ENCODE results near the gene CRISPLD2.

CRISPLD2 gene

DNA sequence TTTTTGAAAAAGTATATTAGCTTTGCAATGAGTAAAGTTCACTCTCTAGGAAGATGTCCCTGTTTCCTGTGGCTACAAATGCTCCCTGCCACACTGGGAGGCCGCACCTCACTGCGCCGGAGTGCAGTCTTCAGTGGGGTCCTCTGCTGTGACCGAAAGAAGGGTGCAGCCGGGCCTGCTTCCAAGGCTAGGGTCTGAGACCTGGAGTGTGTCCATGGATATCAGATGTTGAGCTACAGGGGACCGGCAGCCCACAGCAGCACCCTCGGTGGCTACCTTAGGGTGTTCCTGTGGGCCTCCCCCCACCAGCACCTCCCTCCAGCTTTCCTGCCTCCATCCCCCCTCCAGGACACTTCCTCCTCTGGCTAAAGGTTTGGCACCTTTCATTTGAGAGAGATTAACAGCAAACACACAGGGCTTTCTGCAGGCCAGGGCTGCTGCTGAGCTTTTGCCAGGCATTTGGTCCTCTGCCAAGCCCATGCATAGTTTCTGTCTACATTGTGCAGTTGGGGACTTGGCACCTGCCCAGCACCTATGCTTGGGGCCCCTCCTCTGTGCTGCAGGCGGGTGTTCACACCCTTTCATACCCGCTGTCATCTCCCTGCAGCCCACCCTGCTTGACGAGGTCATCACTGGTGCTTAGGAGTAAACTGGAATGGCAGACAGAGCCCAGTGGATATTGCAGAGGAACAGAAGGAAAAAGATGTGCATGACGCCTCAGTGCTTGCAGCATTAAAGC, 33.8 kb upstream of the CRISPLD2 start:
- Histone ChIP-seq H3K4me1 (ENCODE audit: control insufficient read depth, insufficient read depth, low read length) (no peaks in the 10 kb centered on the region), H3K27me3 (ENCODE audit: control insufficient read depth, insufficient read depth, low read length, poor library complexity, severe bottlenecking) (no peaks in the 10 kb centered on the region), H3K36me3 (ENCODE audit: control insufficient read depth, insufficient read depth, low read length) (no peaks in the 10 kb centered on the region), H3K9me3 (ENCODE audit: control insufficient read depth, low read length) (no peaks in the 10 kb centered on the region), H3K27ac (ENCODE audit: insufficient read depth, low read depth, low read length, poor library complexity, severe bottlenecking) (no peak overlapping the region), H3K4me3 (ENCODE audit: insufficient read depth, low read depth, low read length) (no peak overlapping the region)
- WGBS, 2 experiments: 93 to 96% methylated on average over 11 of the region's 11 CpGs

DNA sequence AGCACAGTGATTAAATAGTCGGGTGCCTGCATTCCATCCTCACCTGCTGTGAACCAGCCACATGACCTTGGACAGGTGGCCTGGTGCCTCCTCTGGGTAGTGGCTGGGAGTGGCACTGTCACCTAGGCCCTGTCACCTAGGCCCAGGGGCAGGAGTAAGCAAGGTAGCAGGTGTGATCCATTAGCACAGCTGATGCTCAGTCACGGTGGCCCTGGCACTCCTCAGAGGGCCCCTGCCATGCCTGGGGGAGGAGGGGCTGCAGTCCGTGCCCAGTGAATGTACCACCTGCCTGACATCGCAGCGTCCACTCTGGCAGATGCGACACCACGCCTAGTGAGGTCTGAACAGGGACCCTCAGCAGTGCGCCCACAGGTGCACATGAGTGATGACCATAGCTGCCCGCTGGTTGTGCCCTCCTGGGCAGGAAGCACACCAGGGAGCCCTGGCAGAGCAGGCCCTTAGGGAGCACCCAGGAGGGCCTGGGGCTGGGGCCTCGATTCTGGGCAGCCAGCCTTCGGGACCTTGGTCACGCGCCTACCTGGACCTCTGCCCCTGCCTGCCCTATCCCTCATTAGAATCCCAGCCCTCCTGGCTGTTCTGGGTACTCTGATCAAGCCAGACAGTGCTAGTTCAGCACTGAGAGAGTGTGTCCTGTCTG, 33.1 kb upstream of the CRISPLD2 start:
- H3K27ac ChIP-seq (ENCODE audit: insufficient read depth, low read depth, low read length, poor library complexity, severe bottlenecking): no peak overlapping the region

DNA sequence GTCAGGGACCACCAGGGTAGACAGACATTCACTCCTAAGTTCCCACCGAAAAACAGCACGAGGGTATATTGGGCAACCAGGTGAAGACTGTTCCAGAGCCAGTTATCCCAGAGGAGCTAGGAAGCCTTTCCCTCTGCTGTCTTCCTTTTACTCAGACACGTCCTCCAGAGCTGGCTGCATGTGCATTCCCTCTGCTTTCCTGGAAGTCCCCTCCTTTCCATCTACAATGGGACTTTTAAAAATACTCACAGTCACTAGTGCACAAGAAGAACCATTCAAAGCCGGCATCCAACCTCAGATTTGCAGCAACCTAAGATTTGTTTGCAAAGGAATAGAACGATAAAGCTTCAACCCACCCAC, 32.5 kb upstream of the CRISPLD2 start:
- H3K4me1 ChIP-seq (ENCODE audit: control insufficient read depth, insufficient read depth, low read length): no peaks in the 10 kb centered on the region
- H3K4me3 ChIP-seq (ENCODE audit: insufficient read depth, low read depth, low read length): no peak overlapping the region
- 91 to 92% methylated on average over 5 of the region's 5 CpGs for WGBS, 2 experiments
- H3K27me3 ChIP-seq (ENCODE audit: control insufficient read depth, insufficient read depth, low read length, poor library complexity, severe bottlenecking): no peaks in the 10 kb centered on the region
- H3K9me3 ChIP-seq (ENCODE audit: control insufficient read depth, low read length): no peaks in the 10 kb centered on the region
- no peak overlapping the region for H3K27ac ChIP-seq (ENCODE audit: insufficient read depth, low read depth, low read length, poor library complexity, severe bottlenecking)
- no peaks in the 10 kb centered on the region for H3K36me3 ChIP-seq (ENCODE audit: control insufficient read depth, insufficient read depth, low read length)

More for the DNA sequence above, 33.1 kb upstream of the CRISPLD2 start:
- Histone ChIP-seq H3K36me3 (ENCODE audit: control insufficient read depth, insufficient read depth, low read length) (no peaks in the 10 kb centered on the region), H3K27me3 (ENCODE audit: control insufficient read depth, insufficient read depth, low read length, poor library complexity, severe bottlenecking) (no peaks in the 10 kb centered on the region), H3K4me1 (ENCODE audit: control insufficient read depth, insufficient read depth, low read length) (no peaks in the 10 kb centered on the region), H3K9me3 (ENCODE audit: control insufficient read depth, low read length) (no peaks in the 10 kb centered on the region), H3K4me3 (ENCODE audit: insufficient read depth, low read depth, low read length) (no peak overlapping the region)
- WGBS, 2 experiments: 94% methylated on average over 13 of the region's 13 CpGs

DNA sequence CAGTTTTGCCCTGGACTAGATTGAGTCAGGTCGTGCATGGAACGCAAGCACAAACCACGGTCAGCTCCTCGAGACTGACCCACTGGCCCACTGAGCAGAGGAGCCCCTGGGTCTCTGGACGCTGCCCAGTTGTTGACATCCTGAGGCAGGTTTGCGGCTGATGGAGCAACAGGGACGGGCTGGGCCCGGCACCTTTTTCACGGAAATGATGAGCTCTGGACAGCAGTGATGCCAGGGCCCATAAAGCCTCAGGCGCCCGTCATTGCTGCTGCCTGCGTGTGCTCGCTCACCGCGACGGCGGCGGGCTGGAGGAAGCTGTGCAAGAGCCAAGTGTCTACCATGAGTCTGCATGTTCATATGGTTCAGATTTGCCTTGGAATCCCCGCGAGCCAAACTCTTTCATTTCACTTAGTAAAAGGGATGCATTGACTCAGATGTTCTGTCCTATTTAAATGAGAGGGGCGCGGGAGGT, 30.8 kb upstream of the CRISPLD2 start:
- no peaks in the 10 kb centered on the region for H3K9me3 ChIP-seq (ENCODE audit: control insufficient read depth, low read length)
- no peak overlapping the region for H3K4me3 ChIP-seq (ENCODE audit: insufficient read depth, low read depth, low read length)
- WGBS, 2 experiments: 95% methylated on average over 22 of the region's 22 CpGs
- no peaks in the 10 kb centered on the region for H3K27me3 ChIP-seq (ENCODE audit: control insufficient read depth, insufficient read depth, low read length, poor library complexity, severe bottlenecking)
- H3K4me1 ChIP-seq (ENCODE audit: control insufficient read depth, insufficient read depth, low read length): no peaks in the 10 kb centered on the region
- H3K36me3 ChIP-seq (ENCODE audit: control insufficient read depth, insufficient read depth, low read length): no peaks in the 10 kb centered on the region
- H3K27ac ChIP-seq (ENCODE audit: insufficient read depth, low read depth, low read length, poor library complexity, severe bottlenecking): no peak overlapping the region

DNA sequence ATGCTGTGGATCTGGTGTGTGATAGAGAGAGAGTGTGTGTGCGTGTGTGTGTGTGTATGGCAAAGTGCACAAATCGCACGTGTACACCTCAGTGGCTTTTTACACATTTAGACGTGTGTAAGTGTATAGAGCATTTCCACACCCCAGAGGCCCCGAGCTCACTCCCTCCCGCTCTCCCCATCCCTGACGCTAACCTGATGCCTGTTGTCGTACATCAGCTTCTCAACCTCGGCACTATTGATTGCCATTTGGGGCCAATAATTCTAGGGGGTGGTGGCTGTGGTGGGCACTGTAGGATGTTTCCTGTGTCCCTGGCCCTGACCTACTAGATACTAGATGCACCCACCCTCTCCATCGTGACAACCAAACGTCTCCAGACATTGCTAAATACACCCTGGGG, 30.4 kb upstream of the CRISPLD2 start:
- Histone ChIP-seq H3K36me3 (ENCODE audit: control insufficient read depth, insufficient read depth, low read length) (no peaks in the 10 kb centered on the region), H3K4me1 (ENCODE audit: control insufficient read depth, insufficient read depth, low read length) (no peaks in the 10 kb centered on the region), H3K27ac (ENCODE audit: insufficient read depth, low read depth, low read length, poor library complexity, severe bottlenecking) (no peak overlapping the region), H3K4me3 (ENCODE audit: insufficient read depth, low read depth, low read length) (no peak overlapping the region), H3K9me3 (ENCODE audit: control insufficient read depth, low read length) (no peaks in the 10 kb centered on the region), H3K27me3 (ENCODE audit: control insufficient read depth, insufficient read depth, low read length, poor library complexity, severe bottlenecking) (no peaks in the 10 kb centered on the region)
- WGBS, 2 experiments: 81 to 84% methylated on average over 11 of the region's 11 CpGs

DNA sequence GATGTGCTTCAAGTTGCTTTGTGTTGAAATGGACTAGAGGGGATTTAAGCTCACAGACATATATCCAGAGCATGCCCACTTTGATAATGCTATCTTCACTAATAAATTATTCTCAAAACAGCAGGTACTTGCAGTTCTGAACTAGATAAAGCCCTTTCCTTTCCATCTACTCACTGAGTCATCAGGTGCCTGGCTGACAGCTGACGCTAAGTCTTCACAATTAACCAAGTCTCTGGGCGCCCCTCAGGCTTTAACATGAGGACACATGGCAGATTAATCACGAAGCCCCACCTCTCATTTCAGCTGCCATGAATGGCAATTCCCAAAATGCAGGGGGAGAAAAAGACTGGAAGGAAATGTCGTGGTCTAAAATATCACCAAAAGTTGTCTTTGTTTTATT, 29.5 kb upstream of the CRISPLD2 start:
- Histone ChIP-seq H3K4me3 (ENCODE audit: insufficient read depth, low read depth, low read length) (no peak overlapping the region), H3K4me1 (ENCODE audit: control insufficient read depth, insufficient read depth, low read length) (no peaks in the 10 kb centered on the region), H3K9me3 (ENCODE audit: control insufficient read depth, low read length) (no peaks in the 10 kb centered on the region), H3K27ac (ENCODE audit: insufficient read depth, low read depth, low read length, poor library complexity, severe bottlenecking) (no peak overlapping the region), H3K27me3 (ENCODE audit: control insufficient read depth, insufficient read depth, low read length, poor library complexity, severe bottlenecking) (no peaks in the 10 kb centered on the region), H3K36me3 (ENCODE audit: control insufficient read depth, insufficient read depth, low read length) (no peaks in the 10 kb centered on the region)
- WGBS, 2 experiments: 92 to 93% methylated on average over 3 of the region's 4 CpGs

DNA sequence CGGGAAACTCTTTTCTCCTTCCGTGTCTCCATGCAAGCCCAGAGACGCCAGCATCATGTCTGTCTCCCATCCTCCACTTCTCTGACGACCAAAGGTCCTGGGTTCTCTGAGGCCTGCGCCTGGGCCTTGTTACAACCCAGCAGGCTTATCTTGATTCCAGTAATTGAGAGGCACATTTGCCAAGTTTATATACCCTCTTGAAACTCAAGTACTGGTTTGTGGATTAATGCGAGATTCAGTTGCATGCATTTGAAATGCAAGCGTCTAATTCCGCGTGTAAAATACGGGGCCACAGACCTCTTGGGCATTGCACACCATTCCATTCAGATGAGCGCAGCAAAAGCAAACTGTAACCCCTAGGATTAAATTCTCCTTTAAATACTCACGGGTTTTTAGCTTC, 28.7 kb upstream of the CRISPLD2 start:
- no peaks in the 10 kb centered on the region for H3K9me3 ChIP-seq (ENCODE audit: control insufficient read depth, low read length)
- no peak overlapping the region for H3K4me3 ChIP-seq (ENCODE audit: insufficient read depth, low read depth, low read length)
- no peaks in the 10 kb centered on the region for H3K27me3 ChIP-seq (ENCODE audit: control insufficient read depth, insufficient read depth, low read length, poor library complexity, severe bottlenecking)
- H3K4me1 ChIP-seq (ENCODE audit: control insufficient read depth, insufficient read depth, low read length): no peaks in the 10 kb centered on the region
- no peaks in the 10 kb centered on the region for H3K36me3 ChIP-seq (ENCODE audit: control insufficient read depth, insufficient read depth, low read length)
- no peak overlapping the region for H3K27ac ChIP-seq (ENCODE audit: insufficient read depth, low read depth, low read length, poor library complexity, severe bottlenecking)
- 94% methylated on average over 12 of the region's 12 CpGs for WGBS, 2 experiments

DNA sequence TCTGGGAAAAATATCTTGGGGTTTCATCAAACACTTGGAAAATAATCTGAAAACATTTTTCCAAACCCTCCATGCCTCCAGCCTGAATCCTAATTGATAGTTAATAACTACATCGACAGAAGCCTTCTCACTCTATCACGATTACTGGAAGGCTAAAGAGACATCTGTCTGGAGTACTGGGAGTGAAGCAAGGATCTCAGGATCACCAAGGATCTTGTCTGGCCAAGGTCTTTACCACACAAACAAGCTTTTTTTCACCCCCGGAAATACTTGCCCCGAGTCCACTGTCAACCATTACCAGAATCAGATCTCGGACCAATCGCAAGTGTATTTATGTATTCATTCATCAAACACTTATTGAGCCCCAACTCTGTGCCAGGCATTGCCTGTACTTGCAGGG, 28.3 kb upstream of the CRISPLD2 start:
- Histone ChIP-seq H3K27me3 (ENCODE audit: control insufficient read depth, insufficient read depth, low read length, poor library complexity, severe bottlenecking) (no peaks in the 10 kb centered on the region), H3K9me3 (ENCODE audit: control insufficient read depth, low read length) (no peaks in the 10 kb centered on the region), H3K36me3 (ENCODE audit: control insufficient read depth, insufficient read depth, low read length) (no peaks in the 10 kb centered on the region), H3K27ac (ENCODE audit: insufficient read depth, low read depth, low read length, poor library complexity, severe bottlenecking) (no peak overlapping the region), H3K4me1 (ENCODE audit: control insufficient read depth, insufficient read depth, low read length) (no peaks in the 10 kb centered on the region), H3K4me3 (ENCODE audit: insufficient read depth, low read depth, low read length) (no peak overlapping the region)
- WGBS, 2 experiments: 93 to 97% methylated on average over 6 of the region's 6 CpGs

DNA sequence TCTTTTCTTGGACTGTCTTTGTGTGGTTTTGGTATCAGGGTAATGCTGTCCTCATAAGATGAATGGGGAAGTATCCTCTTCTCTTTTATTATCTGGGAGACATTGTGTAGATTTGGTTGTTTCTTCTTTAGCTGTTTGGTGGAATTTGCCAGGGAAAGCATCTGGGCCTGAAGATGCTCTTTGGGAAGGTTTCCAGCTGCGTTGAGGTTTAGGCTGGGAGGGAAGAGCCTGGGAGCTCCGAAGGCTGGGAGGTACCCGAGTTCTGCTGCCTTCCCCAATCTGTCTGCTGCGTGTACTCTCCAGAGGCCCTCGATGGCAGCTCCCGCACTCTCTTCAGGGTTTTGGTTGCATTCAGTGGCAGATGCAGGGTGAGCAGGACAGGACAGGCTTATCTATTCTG, 25.6 kb upstream of the CRISPLD2 start:
- Histone ChIP-seq H3K9me3 (ENCODE audit: control insufficient read depth, low read length) (no peaks in the 10 kb centered on the region), H3K4me3 (ENCODE audit: insufficient read depth, low read depth, low read length) (no peak overlapping the region), H3K27ac (ENCODE audit: insufficient read depth, low read depth, low read length, poor library complexity, severe bottlenecking) (no peak overlapping the region), H3K4me1 (ENCODE audit: control insufficient read depth, insufficient read depth, low read length) (no peaks in the 10 kb centered on the region), H3K36me3 (ENCODE audit: control insufficient read depth, insufficient read depth, low read length) (no peaks in the 10 kb centered on the region), H3K27me3 (ENCODE audit: control insufficient read depth, insufficient read depth, low read length, poor library complexity, severe bottlenecking) (no peaks in the 10 kb centered on the region)
- 86 to 91% methylated on average over 6 of the region's 6 CpGs for WGBS, 2 experiments

DNA sequence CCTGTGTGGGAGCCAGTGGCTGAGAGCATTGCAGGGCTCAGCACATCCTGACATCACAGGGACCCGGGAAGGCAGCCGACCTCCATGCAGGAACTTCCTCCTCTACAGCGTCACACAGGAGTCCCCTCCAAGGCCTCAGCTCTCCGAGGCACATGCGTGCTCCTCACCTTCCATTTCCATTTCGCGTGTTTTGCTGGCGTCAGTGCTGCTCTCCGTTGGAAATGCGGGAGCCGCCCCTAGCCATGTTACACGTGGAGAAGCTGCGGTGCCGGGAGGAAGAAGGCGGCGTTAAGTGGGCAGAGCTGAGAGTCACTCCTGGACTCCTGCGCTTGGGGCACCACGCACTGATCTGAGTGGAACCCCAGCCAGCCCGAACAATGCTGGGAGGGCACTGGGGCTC, 25.2 kb upstream of the CRISPLD2 start:
- Histone ChIP-seq H3K36me3 (ENCODE audit: control insufficient read depth, insufficient read depth, low read length) (no peaks in the 10 kb centered on the region), H3K9me3 (ENCODE audit: control insufficient read depth, low read length) (no peaks in the 10 kb centered on the region), H3K4me3 (ENCODE audit: insufficient read depth, low read depth, low read length) (no peak overlapping the region), H3K27ac (ENCODE audit: insufficient read depth, low read depth, low read length, poor library complexity, severe bottlenecking) (no peak overlapping the region), H3K4me1 (ENCODE audit: control insufficient read depth, insufficient read depth, low read length) (no peaks in the 10 kb centered on the region), H3K27me3 (ENCODE audit: control insufficient read depth, insufficient read depth, low read length, poor library complexity, severe bottlenecking) (no peaks in the 10 kb centered on the region)
- 92 to 93% methylated on average over 19 of the region's 19 CpGs for WGBS, 2 experiments
